HCT116 (cell line): ENCODE data around the gene MPHOSPH8. TPM values are rescaled to one million over a fixed set of nuclear protein-coding genes. Genes with fewer than 3 reads are reported as not detected.

Experiments
- ATAC-seq: fragments of 200-7000 bp; cut with Tn5 transposase; 2 replicates; pipeline ENCODE4 v1.9.1; 2020; ENCODE audit warnings: mild to moderate bottlenecking, moderate library complexity
- BruUV-seq: library from RNA; stranded (reverse); fragments of 400-500 nt; replicated peaks from 2 replicates; lab custom pipeline; 2021; lab: Mats Ljungman, UMichigan
- CTCF ChIA-PET: fragments of 300-600 bp; sonication (Branson Sonifier 250); formaldehyde crosslinking; loops from one replicate; lab custom pipeline; 2021; ENCODE audit warnings: antibody characterized with exemption; lab: Charles Lee
- POLR2A ChIA-PET: fragments of 300-600, 350-600 bp; sonication (Branson Sonifier 250); formaldehyde crosslinking; loops from one replicate; lab custom pipeline; 2021; ENCODE audit warnings: antibody characterized with exemption; lab: Charles Lee
- RAD21 ChIA-PET, 2 experiments: fragments of 300-600 bp; sonication (Branson Sonifier 250); formaldehyde crosslinking; loops; one replicate each; lab custom pipeline; 2023; ENCODE audit warnings: low total read pairs in 2 of 2; ENCODE audit not compliant: uncharacterized antibody in 2 of 2, unreplicated experiment in 2 of 2, low non-redundant PET in 1 of 2; lab: Charles Lee
- DNase-seq: peaks from one replicate; pipeline ENCODE4 v3.0.0-alpha.2; 2010; ENCODE audit warnings: low read depth, low spot score
- H2AFZ ChIP-seq: fragments of 200-600 bp; shearing (Covaris generic), sonication (generic); 2 replicates; pipeline ENCODE4 v1.6.1; 2017; ENCODE audit warnings: low read depth, mixed run types, mixed read lengths, antibody characterized with exemption, low read length; ENCODE audit not compliant: poor library complexity, severe bottlenecking
- H3K27ac ChIP-seq: 2 replicates; pipeline ENCODE4 v1.5.1; 2012; ENCODE audit warnings: low read depth, low read length
- H3K27me3 ChIP-seq: fragments of 200-600 bp; sonication (generic); 2 replicates; pipeline ENCODE4 v1.6.1; 2016; ENCODE audit warnings: mixed run types, low read length, mixed read lengths; ENCODE audit not compliant: insufficient read depth
- H3K36me3 ChIP-seq, 2 experiments: fragments of 200-500 bp in 1 of 2; fragments of 200-600 bp in 1 of 2; sonication (Bioruptor generic) in 1 of 2; sonication (generic) in 1 of 2; 2 replicates each; pipeline versions ENCODE4 v1.5.1 to v1.6.1; 2014 to 2016; ENCODE audit warnings: low read length in 2 of 2, inconsistent platforms in 1 of 2, mixed read lengths in 1 of 2, mixed run types in 1 of 2; ENCODE audit not compliant: insufficient read depth in 2 of 2, control insufficient read depth in 1 of 2
- H3K4me1 ChIP-seq, 2 experiments: fragments of 200-600 bp in 1 of 2; sonication (generic) in 1 of 2; 2 replicates each; pipeline versions ENCODE4 v1.5.1 to v1.6.1; 2012 to 2017; ENCODE audit warnings: low read length in 2 of 2, inconsistent platforms in 1 of 2, mild to moderate bottlenecking in 1 of 2, mixed read lengths in 1 of 2, mixed run types in 1 of 2, moderate library complexity in 1 of 2; ENCODE audit not compliant: insufficient read depth in 2 of 2, control insufficient read depth in 1 of 2
- H3K4me2 ChIP-seq: fragments of 200-600 bp; sonication (generic); 2 replicates; pipeline ENCODE4 v1.6.1; 2017; ENCODE audit warnings: mixed run types, low read length, mixed read lengths
- H3K4me3 ChIP-seq, 2 experiments: fragments of 200-600 bp in 1 of 2; sonication (generic) in 1 of 2; replicated peaks in 1 of 2; 2 replicates each; pipeline ENCODE4 v1.5.1; 2011 to 2016; ENCODE audit warnings: low read length in 2 of 2, control low read depth in 1 of 2, low read depth in 1 of 2, mild to moderate bottlenecking in 1 of 2, mixed read lengths in 1 of 2, mixed run types in 1 of 2
- H3K79me2 ChIP-seq: fragments of 200-600 bp; sonication (generic); 2 replicates; pipeline ENCODE4 v1.6.1; 2017; ENCODE audit warnings: mild to moderate bottlenecking, mixed run types, low read length, moderate library complexity, mixed read lengths; ENCODE audit not compliant: insufficient read depth
- H3K9ac ChIP-seq: fragments of 200-600 bp; sonication (generic); 2 replicates; pipeline ENCODE4 v1.6.1; 2016; ENCODE audit warnings: low read length, mixed read lengths
- H3K9me2 ChIP-seq: fragments of 200-600 bp; sonication (generic), shearing (Covaris generic); 2 replicates; pipeline ENCODE4 v1.6.1; 2017; ENCODE audit warnings: mixed run types, mild to moderate bottlenecking, moderate library complexity; ENCODE audit not compliant: insufficient read depth
- H3K9me3 ChIP-seq, 2 experiments: fragments of 200-500 bp in 1 of 2; fragments of 200-600 bp in 1 of 2; sonication (Bioruptor generic) in 1 of 2; sonication (generic) in 1 of 2; 2 replicates each; pipeline ENCODE4 v1.6.1; 2014 to 2017; ENCODE audit warnings: low read length in 2 of 2, mixed read lengths in 2 of 2, inconsistent platforms in 1 of 2, low read depth in 1 of 2, mild to moderate bottlenecking in 1 of 2, mixed run types in 1 of 2, moderate library complexity in 1 of 2; ENCODE audit not compliant: control insufficient read depth in 1 of 2, insufficient read depth in 1 of 2
- H4K20me1 ChIP-seq: fragments of 200-600 bp; sonication (generic), shearing (Covaris generic); 2 replicates; pipeline ENCODE4 v1.6.1; 2017; ENCODE audit warnings: mixed run types, mild to moderate bottlenecking, moderate library complexity; ENCODE audit not compliant: insufficient read depth
- CBX3 ChIP-seq: IDR thresholded peaks from 2 replicates; pipeline ENCODE4 v1.6.1; 2012; ENCODE audit warnings: low read depth
- CEBPB ChIP-seq: IDR thresholded peaks from 2 replicates; pipeline ENCODE4 v1.6.1; 2012; ENCODE audit warnings: low read depth
- CTCF ChIP-seq, 3 experiments: fragments of 200-600 bp in 1 of 3; sonication (generic) in 1 of 3; IDR thresholded peaks in 2 of 3; conservative IDR thresholded peaks in 1 of 3; 2 replicates each; pipeline ENCODE4 v1.5.1; 2012 to 2017; ENCODE audit warnings: low read depth in 2 of 3, low read length in 2 of 3, antibody characterized with exemption in 1 of 3, borderline replicate concordance in 1 of 3, control low read depth in 1 of 3, mild to moderate bottlenecking in 1 of 3, mixed read lengths in 1 of 3, mixed run types in 1 of 3, moderate library complexity in 1 of 3; ENCODE audit not compliant: insufficient read depth in 1 of 3
- EGR1 ChIP-seq: IDR thresholded peaks from 2 replicates; pipeline ENCODE4 v1.6.1; 2012; ENCODE audit warnings: low read depth
- EZH2 ChIP-seq: fragments of 200-600 bp; sonication (generic); IDR thresholded peaks from 2 replicates; pipeline ENCODE4 v1.6.1; 2017; ENCODE audit warnings: antibody characterized with exemption, mixed run types
- EZH2phosphoT487 ChIP-seq: fragments of 200-600 bp; IDR thresholded peaks from 2 replicates; pipeline ENCODE4 v1.6.1; 2018; ENCODE audit warnings: antibody characterized with exemption, borderline replicate concordance
- FOSL1 ChIP-seq: IDR thresholded peaks from 2 replicates; pipeline ENCODE4 v1.6.1; 2012; ENCODE audit warnings: low read depth
- POLR2A ChIP-seq: IDR thresholded peaks from 2 replicates; pipeline ENCODE4 v1.7.0; 2011; ENCODE audit warnings: borderline replicate concordance; ENCODE audit not compliant: insufficient read depth, insufficient read length; ENCODE audit errors: extremely low read depth
- POLR2AphosphoS5 ChIP-seq: IDR thresholded peaks from 2 replicates; pipeline ENCODE4 v1.6.1; 2011; ENCODE audit warnings: mild to moderate bottlenecking, low read depth, low read length, moderate library complexity
- RAD21 ChIP-seq: IDR thresholded peaks from 2 replicates; pipeline ENCODE4 v1.6.1; 2012; ENCODE audit warnings: low read depth, mild to moderate bottlenecking
- REST ChIP-seq: IDR thresholded peaks from 2 replicates; pipeline ENCODE4 v1.6.1; 2012; ENCODE audit warnings: low read depth
- SIN3A ChIP-seq: IDR thresholded peaks from 2 replicates; pipeline ENCODE4 v1.6.1; 2012; ENCODE audit warnings: low read depth
- SP1 ChIP-seq: IDR thresholded peaks from 2 replicates; pipeline ENCODE4 v1.6.1; 2012; ENCODE audit warnings: low read depth
- SRF ChIP-seq: IDR thresholded peaks from 2 replicates; pipeline ENCODE4 v1.6.1; 2012; ENCODE audit warnings: low read depth
- YY1 ChIP-seq: IDR thresholded peaks from 2 replicates; pipeline ENCODE4 v1.6.1; 2011; ENCODE audit warnings: low read length, low read depth, moderate library complexity, mild to moderate bottlenecking; ENCODE audit not compliant: insufficient replicate concordance; ENCODE audit errors: extremely low read depth
- ZFX ChIP-seq: fragments of 450-650 bp; IDR thresholded peaks from 2 replicates; pipeline ENCODE4 v1.6.1; 2017
- ZNF274 ChIP-seq: fragments of 200-500 bp; sonication (Bioruptor generic); IDR thresholded peaks from 2 replicates; pipeline ENCODE4 v1.6.1; 2014; ENCODE audit warnings: mild to moderate bottlenecking, low read depth, low read length, inconsistent platforms
- intact Hi-C: fragments of 100-400 bp; cut with micrococcal nuclease; formaldehyde crosslinking; loops from 2 replicates; pipeline ENCODE4 v1.10.0; 2022
- total RNA-seq: library from RNA; stranded (reverse); gene quantifications from one replicate; pipeline ENCODE4 v1.2.1, GENCODE V29; 2021; ENCODE audit not compliant: unreplicated experiment
- TF ChIP-seq, protein P1 (sequence below): IDR thresholded peaks from 2 replicates; pipeline ENCODE4 v1.6.1; 2011; ENCODE audit warnings: mild to moderate bottlenecking, low read length, moderate library complexity; ENCODE audit not compliant: insufficient replicate concordance; ENCODE audit errors: extremely low read depth
- TF ChIP-seq, protein P2 (sequence below): IDR thresholded peaks from 2 replicates; pipeline ENCODE4 v1.6.1; 2012
- TF ChIP-seq, protein P3 (sequence below): IDR thresholded peaks from 2 replicates; pipeline ENCODE4 v1.6.1; 2012

The MPHOSPH8 gene
- total RNA-seq, 1 experiment from 2014 or later = 21.5 TPM

GRCh38 chr13:19643652-19644051 lies 10.2 kb downstream of the MPHOSPH8 start:
- no peaks in the 10 kb centered on the region for H4K20me1 ChIP-seq
- H3K36me3 ChIP-seq = peaks cover 10 to 21% of the 10 kb centered on the region in 2 experiments
- ChIA-PET POLR2A (no interaction called here), RAD21 (no interaction called here), CTCF (no interaction called here)
- no TSS peak for BruUV-seq
- no peak for TF ChIP-seq ZNF274
- no peak for TF ChIP-seq CBX3
- no peak for TF ChIP-seq EZH2
- TF ChIP-seq, protein P1, sequence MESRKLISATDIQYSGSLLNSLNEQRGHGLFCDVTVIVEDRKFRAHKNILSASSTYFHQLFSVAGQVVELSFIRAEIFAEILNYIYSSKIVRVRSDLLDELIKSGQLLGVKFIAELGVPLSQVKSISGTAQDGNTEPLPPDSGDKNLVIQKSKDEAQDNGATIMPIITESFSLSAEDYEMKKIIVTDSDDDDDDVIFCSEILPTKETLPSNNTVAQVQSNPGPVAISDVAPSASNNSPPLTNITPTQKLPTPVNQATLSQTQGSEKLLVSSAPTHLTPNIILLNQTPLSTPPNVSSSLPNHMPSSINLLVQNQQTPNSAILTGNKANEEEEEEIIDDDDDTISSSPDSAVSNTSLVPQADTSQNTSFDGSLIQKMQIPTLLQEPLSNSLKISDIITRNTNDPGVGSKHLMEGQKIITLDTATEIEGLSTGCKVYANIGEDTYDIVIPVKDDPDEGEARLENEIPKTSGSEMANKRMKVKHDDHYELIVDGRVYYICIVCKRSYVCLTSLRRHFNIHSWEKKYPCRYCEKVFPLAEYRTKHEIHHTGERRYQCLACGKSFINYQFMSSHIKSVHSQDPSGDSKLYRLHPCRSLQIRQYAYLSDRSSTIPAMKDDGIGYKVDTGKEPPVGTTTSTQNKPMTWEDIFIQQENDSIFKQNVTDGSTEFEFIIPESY = no peak
- TF ChIP-seq REST = no peak
- no peak for TF ChIP-seq CEBPB
- no peak for TF ChIP-seq POLR2AphosphoS5
- TF ChIP-seq ZFX = no peak
- TF ChIP-seq FOSL1 = no peak
- no peak for TF ChIP-seq SIN3A
- no peak for TF ChIP-seq EGR1
- no peak for TF ChIP-seq RAD21
- no peak for TF ChIP-seq POLR2A
- TF ChIP-seq SP1 = no peak
- TF ChIP-seq, protein P2, sequence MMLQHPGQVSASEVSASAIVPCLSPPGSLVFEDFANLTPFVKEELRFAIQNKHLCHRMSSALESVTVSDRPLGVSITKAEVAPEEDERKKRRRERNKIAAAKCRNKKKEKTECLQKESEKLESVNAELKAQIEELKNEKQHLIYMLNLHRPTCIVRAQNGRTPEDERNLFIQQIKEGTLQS = no peak
- no peak for TF ChIP-seq SRF
- TF ChIP-seq, protein P3, sequence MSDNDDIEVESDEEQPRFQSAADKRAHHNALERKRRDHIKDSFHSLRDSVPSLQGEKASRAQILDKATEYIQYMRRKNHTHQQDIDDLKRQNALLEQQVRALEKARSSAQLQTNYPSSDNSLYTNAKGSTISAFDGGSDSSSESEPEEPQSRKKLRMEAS = no peak
- no peak for TF ChIP-seq CTCF (IDR thresholded peaks at IDR 0.05 in 2 of 3, conservative IDR thresholded peaks at IDR 0.05 in 1 of 3; ENCODE audit: borderline replicate concordance in 1 of 3, insufficient read depth in 1 of 3, low read depth in 2 of 3, low read length in 2 of 3)
- TF ChIP-seq YY1 = no peak
- no peak for TF ChIP-seq EZH2phosphoT487
- intact Hi-C loops = no loop called here
- no peaks in the 10 kb centered on the region for H3K9me3 ChIP-seq
- H3K9me2 ChIP-seq = no peaks in the 10 kb centered on the region
- peaks cover 25% of the 10 kb centered on the region for H3K79me2 ChIP-seq
- H2AFZ ChIP-seq = no peak overlapping the region
- H3K4me1 ChIP-seq = no peaks in the 10 kb centered on the region
- no peak overlapping the region for H3K9ac ChIP-seq
- no peak overlapping the region for H3K4me3 ChIP-seq
- H3K27me3 ChIP-seq = no peaks in the 10 kb centered on the region
- no peak overlapping the region for H3K27ac ChIP-seq
- DNase-seq (no peak), ATAC-seq (no peak)
- H3K4me2 ChIP-seq = no peak overlapping the region
